Peyer's patch (tissue), 4 donors: ENCODE data around the gene AP4B1. TPM values are rescaled to one million over a fixed set of nuclear protein-coding genes. Genes with fewer than 3 reads are reported as not detected.

ENCODE experiments used
- DNase-seq, 3 donors: peaks; one replicate each; pipeline ENCODE4 v3.0.0-alpha.2; 2017 to 2019
- H3K27ac ChIP-seq, 4 donors: fragments of 200-600 bp; sonication (generic); one replicate each; pipeline ENCODE4 v1.5.1; 2016 to 2019
- H3K27me3 ChIP-seq, 2 donors: fragments of 200-600 bp; sonication (generic); one replicate each; pipeline ENCODE4 v1.5.1; 2019
- H3K36me3 ChIP-seq, 3 donors: fragments of 200-600 bp; sonication (generic); one replicate each; pipeline ENCODE4 v1.5.1; 2016 to 2019
- H3K4me1 ChIP-seq, 4 donors: fragments of 200-600 bp; sonication (generic); one replicate each; pipeline ENCODE4 v1.5.1; 2016 to 2019
- H3K4me3 ChIP-seq, 4 donors: fragments of 200-600 bp; sonication (generic); 1 replicate in 3 of 4; 2 replicates in 1 of 4; pipeline ENCODE4 v1.5.1; 2016 to 2019; ENCODE audit warnings: mild to moderate bottlenecking in 1 of 4
- H3K9me3 ChIP-seq, 4 donors: fragments of 200-600 bp; sonication (generic); one replicate each; pipeline ENCODE4 v1.5.1; 2016 to 2019; ENCODE audit warnings: mild to moderate bottlenecking in 1 of 4
- CTCF ChIP-seq, 6 experiments: fragments of 450-650 bp in 4 of 6; fragments of 200-600 bp in 2 of 6; sonication (generic) in 1 of 6; IDR thresholded peaks; one replicate each; pipeline ENCODE4 v1.5.1; 2017 to 2019; ENCODE audit warnings: antibody characterized with exemption in 6 of 6, mild to moderate bottlenecking in 3 of 6, moderate library complexity in 1 of 6
- POLR2A ChIP-seq, 2 donors: fragments of 450-650 bp; IDR thresholded peaks; one replicate each; pipeline ENCODE4 v1.5.1; 2017; ENCODE audit warnings: antibody characterized with exemption in 2 of 2, mild to moderate bottlenecking in 2 of 2, moderate library complexity in 2 of 2
- total RNA-seq, 4 donors: library from RNA; depleted of rRNA; stranded (reverse); fragments of >200 nt; gene quantifications; one replicate each; pipeline ENCODE4 v1.1.0, GENCODE V29; 2016

AP4B1 gene
- total RNA-seq, 4 donors from 2014 or later, result 20.8 to 45.8 (median 40.1) TPM

GRCh38 chr1:113861641-113862040 is 43.0 kb downstream of the AP4B1 start:
- Histone ChIP-seq H3K4me3 (no peak overlapping the region), H3K4me1 (peaks cover 0 to 5% (median 0%) of the 10 kb centered on the region in 4 donors), H3K36me3 (peaks cover 0 to 15% (median 0%) of the 10 kb centered on the region in 3 donors), H3K27me3 (no peaks in the 10 kb centered on the region), H3K9me3 (no peaks in the 10 kb centered on the region), H3K27ac (peak overlapping the region in 1 of 4 donors; percentile 69)
- DNase-seq, result no peak
- TF ChIP-seq CTCF (IDR thresholded peaks at IDR 0.05) (no peak), POLR2A (IDR thresholded peaks at IDR 0.05) (no peak)

- H3K27me3 ChIP-seq, result no peaks in the 10 kb centered on the region
- H3K27ac ChIP-seq, result peak overlapping the region in 1 of 4 donors; percentile 69
- no peak for DNase-seq
- no peak for TF ChIP-seq POLR2A (IDR thresholded peaks at IDR 0.05)
- no peak for TF ChIP-seq CTCF (IDR thresholded peaks at IDR 0.05)
- H3K9me3 ChIP-seq, result no peaks in the 10 kb centered on the region
- peaks cover 0 to 21% (median 0%) of the 10 kb centered on the region in 3 donors for H3K36me3 ChIP-seq
- peaks cover 0 to 5% (median 0%) of the 10 kb centered on the region in 4 donors for H3K4me1 ChIP-seq
- H3K4me3 ChIP-seq, result no peak overlapping the region
Observed at GRCh38 chr1:113860891-113861290, 43.7 kb downstream of the AP4B1 start.

GRCh38 chr1:113859478-113860175 is 45.0 kb downstream of the AP4B1 start:
- DNase-seq, result no peak
- TF ChIP-seq POLR2A (IDR thresholded peaks at IDR 0.05) (no peak), CTCF (IDR thresholded peaks at IDR 0.05) (no peak)

GRCh38 chr1:113858982-113859381 is 45.6 kb downstream of the AP4B1 start:
- Histone ChIP-seq H3K36me3 (peaks cover 0 to 31% (median 0%) of the 10 kb centered on the region in 3 donors), H3K4me1 (peaks cover 0 to 5% (median 0%) of the 10 kb centered on the region in 4 donors), H3K27me3 (no peaks in the 10 kb centered on the region), H3K4me3 (no peak overlapping the region), H3K9me3 (no peaks in the 10 kb centered on the region), H3K27ac (peak overlapping the region in 1 of 4 donors; percentile 69)
- no peak for TF ChIP-seq POLR2A (IDR thresholded peaks at IDR 0.05)
- no peak for TF ChIP-seq CTCF (IDR thresholded peaks at IDR 0.05)
- DNase-seq, result no peak

More at GRCh38 chr1:113859478-113860175, 45.0 kb downstream of the AP4B1 start:
- peak overlapping the region in 1 of 4 donors; percentile 69 for H3K27ac ChIP-seq
- no peak overlapping the region for H3K4me3 ChIP-seq
- peaks cover 0 to 5% (median 0%) of the 10 kb centered on the region in 4 donors for H3K4me1 ChIP-seq
- peaks cover 0 to 31% (median 0%) of the 10 kb centered on the region in 3 donors for H3K36me3 ChIP-seq
- no peaks in the 10 kb centered on the region for H3K27me3 ChIP-seq
- no peaks in the 10 kb centered on the region for H3K9me3 ChIP-seq

GRCh38 chr1:113858418-113858817 is 46.2 kb downstream of the AP4B1 start:
- Histone ChIP-seq H3K9me3 (no peaks in the 10 kb centered on the region), H3K4me1 (peaks cover 0 to 5% (median 0%) of the 10 kb centered on the region in 4 donors), H3K36me3 (peaks cover 0 to 31% (median 0%) of the 10 kb centered on the region in 3 donors), H3K4me3 (no peak overlapping the region), H3K27ac (peak overlapping the region in 1 of 4 donors; percentile 69), H3K27me3 (no peaks in the 10 kb centered on the region)
- TF ChIP-seq CTCF (IDR thresholded peaks at IDR 0.05) (no peak), POLR2A (IDR thresholded peaks at IDR 0.05) (no peak)
- no peak for DNase-seq
